Stimulated activated CD8-positive, alpha-beta memory T cell treated with anti-CD3 and anti-CD28 coated beads, Interleukin-15, amount 100 ng/mL, for 48 hours (primary cell): Measurements from ENCODE around the gene ZFP1.
"Not testable (repeated sequence)": the region's sequence is repeated elsewhere in the genome, so short reads cannot be mapped to it uniquely, and the experiment has no call there.

ENCODE experiments used
- DNase-seq, 2 donors: peaks; one replicate each; pipeline ENCODE4 v3.0.0-alpha.2; 2020; ENCODE audit warnings: low read depth in 2 of 2

ZFP1 gene

GRCh38 chr16:75113541-75114121, 34.7 kb upstream of the ZFP1 start:
- DNase-seq: no peak

GRCh38 chr16:75114179-75114945, 34.0 kb upstream of the ZFP1 start:
- no peak for DNase-seq

DNA sequence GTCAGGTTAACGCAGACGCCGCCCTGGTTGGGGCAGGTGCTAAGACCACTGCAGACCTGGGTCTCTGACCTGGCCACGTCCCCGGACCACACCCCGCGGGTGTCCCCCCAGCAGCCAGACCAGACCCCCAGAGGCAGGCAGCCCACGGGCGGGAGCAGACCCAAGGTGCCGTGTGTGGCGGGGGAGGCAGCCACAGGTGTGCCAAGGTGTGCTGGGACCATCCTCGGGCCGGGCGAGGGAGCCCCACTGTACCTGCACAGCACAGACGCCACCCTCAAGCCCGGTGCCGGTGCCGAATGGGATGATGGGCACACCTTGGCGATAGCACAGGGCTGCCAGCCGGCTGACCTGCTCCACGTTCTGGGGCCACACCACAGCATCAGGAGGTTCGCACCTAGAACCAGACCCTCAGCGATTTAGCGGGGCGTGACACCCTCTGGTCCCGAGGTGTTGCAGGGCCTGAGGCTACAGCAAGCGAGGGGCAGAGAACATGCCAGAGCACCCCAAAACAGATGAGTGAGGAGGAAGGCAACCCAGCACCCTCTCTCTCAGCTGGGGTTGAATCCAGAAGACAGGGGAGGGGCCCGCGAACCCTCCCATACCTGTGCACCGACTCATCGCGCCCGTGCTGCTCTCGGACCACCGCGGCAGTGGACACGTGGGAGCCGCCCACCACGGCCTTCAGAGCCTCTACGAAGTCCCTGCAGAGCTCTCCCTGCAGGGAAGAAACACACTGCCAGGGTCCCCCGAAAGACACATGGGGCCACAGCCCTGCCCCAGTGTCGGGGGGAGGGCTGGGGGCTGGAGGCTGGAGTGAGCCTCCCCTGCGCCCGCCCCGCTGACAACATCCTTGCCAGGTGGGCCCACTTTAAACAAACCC, 33.1 kb upstream of the ZFP1 start:
- DNase-seq: no peak

- DNase-seq: no peak
These were observed 32.0 kb upstream of the ZFP1 start, which contains the start of gene LDHD for GRCh38 chr16:75116081-75116910. Gene LDHD, minus strand, starts transcription at chr16:75116780. Its CDS starts 60 bp downstream, at chr16:75116720.

DNA sequence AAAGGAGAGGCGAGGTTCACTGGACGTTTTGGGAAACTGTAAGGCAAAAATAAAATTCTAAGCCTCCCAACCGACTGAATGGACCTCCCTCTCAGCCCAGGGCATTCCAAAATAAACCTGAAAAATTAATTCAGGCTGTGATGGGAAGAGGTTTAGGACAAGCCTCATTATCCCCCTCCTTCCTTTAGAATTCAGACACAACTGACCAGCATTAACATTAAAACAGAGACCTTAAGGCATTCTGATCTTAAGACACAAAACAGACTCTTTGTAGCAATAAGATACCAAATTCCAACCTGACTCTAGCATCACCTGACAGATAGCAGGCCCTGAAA, 31.4 kb upstream of the ZFP1 start:
- no peak for DNase-seq

GRCh38 chr16:75118943-75119539, 29.3 kb upstream of the ZFP1 start:
- DNase-seq: no peak

DNA sequence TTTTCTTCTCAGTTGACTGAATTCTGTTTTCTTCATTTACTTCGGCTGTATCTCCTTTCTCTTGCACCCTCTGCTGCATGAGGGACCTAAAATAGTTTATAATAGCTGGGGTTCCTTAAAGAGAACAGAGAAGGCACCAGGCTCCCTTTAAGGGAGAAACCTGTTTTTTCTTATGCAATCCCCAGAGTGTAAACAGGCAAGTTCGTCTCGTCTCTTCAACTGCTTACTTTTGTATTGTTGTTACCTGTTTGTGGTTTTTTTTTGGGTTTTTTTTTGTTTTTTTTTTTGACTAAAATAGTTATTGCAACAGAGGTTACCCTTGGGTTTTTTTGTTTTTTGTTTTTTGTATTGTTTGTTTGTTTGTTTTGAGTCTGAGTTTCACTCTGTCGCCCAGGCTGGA, 28.1 kb upstream of the ZFP1 start:
- no peak for DNase-seq

GRCh38 chr16:75121949-75122568, 26.3 kb upstream of the ZFP1 start:
- no peak for DNase-seq

DNA sequence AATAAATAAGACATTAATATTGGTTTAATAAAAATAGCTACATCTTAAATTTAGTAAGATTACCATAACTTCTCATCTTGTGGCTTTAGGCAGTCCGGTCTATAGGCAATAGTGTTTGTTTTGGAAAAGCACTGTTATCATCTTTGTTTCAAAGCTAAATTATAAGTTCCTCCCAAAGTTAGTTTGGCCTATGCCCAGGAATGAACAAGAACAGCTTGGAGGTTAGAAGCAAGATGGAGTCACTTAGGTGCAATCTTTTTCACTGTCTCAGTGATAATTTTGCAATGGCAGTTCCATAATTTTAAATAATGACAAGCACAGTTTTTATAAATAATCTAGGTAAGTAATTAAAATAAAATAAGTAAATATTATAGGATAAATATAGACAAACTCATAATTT, 25.7 kb upstream of the ZFP1 start:
- no peak for DNase-seq

DNA sequence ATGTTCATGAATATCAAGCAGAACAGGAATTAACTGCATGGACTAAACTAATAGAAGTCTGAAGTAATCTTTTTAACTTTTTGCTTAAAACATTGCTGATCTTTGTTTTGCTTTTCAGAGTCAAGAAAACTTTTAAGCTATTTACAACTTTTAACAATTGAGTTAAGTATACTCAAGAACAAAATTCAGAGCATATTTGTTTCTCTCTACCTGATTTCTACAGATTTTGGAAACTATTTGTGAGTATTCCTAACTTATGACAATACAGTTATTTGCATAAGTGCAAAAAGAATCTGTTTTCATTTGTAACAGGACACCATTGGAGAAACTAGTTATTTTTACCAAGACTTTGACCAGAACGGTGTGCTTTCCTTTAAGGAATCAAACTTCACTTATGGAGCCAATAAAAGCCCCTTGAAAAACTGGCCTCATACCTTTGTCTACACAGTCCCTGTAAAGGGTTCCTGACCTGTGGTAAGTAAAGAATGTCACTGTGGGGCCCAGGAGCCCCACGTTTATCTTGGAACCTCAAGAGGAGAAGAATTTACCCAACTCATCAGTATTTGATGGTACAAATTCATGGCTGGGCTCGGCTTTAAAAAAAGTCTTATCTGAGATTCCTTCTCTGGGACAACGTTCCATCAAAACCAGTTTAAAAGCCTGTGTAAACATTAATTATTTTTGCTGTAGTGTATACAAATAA, 20.5 kb upstream of the ZFP1 start:
- no peak for DNase-seq

GRCh38 chr16:75129421-75130149, 18.7 kb upstream of the ZFP1 start:
- DNase-seq: not testable (repeated sequence)

GRCh38 chr16:75130150-75130771, 18.1 kb upstream of the ZFP1 start:
- no peak for DNase-seq

GRCh38 chr16:75131081-75131480, 17.2 kb upstream of the ZFP1 start:
- DNase-seq: no peak

GRCh38 chr16:75138233-75138632, 10.1 kb upstream of the ZFP1 start:
- DNase-seq: no peak

GRCh38 chr16:75138636-75139035, 9.7 kb upstream of the ZFP1 start:
- no peak for DNase-seq

GRCh38 chr16:75139498-75139897, 8.8 kb upstream of the ZFP1 start:
- no peak for DNase-seq

DNA sequence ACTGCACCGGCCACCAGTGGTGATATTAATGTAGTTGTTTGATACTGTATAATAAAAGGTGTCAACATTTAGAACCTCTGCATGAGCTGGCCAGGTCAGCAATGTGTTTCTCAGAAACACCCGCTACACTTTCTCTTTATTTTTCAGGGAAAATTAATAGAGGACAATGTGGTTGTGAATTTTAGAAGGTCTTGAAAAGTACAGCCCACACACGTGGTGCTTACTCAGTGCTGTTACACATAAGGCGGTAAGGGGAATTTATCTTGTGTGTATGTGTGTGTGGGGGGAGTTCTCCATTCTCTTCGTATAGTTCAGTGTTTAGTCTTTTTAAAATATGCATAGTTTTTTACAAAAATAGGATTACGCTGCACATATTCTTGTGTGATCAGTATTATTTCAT, 4.4 kb upstream of the ZFP1 start:
- no peak for DNase-seq

- DNase-seq: no peak
These were observed 385 bp upstream of the ZFP1 start for GRCh38 chr16:75147968-75148310.

GRCh38 chr16:75151798-75152197, 3.5 kb downstream of the ZFP1 start:
- DNase-seq: no peak
